NCI-H2196 treated with DMSO at 0.1 percent for 48 hours (cell line): ENCODE results near the gene CLSTN2.

Source experiments
- DNase-seq: peaks from one replicate; lab custom pipeline; 2025; ENCODE audit not compliant: unreplicated experiment; lab: John Stamatoyannopoulos, UW

CLSTN2 gene

DNA sequence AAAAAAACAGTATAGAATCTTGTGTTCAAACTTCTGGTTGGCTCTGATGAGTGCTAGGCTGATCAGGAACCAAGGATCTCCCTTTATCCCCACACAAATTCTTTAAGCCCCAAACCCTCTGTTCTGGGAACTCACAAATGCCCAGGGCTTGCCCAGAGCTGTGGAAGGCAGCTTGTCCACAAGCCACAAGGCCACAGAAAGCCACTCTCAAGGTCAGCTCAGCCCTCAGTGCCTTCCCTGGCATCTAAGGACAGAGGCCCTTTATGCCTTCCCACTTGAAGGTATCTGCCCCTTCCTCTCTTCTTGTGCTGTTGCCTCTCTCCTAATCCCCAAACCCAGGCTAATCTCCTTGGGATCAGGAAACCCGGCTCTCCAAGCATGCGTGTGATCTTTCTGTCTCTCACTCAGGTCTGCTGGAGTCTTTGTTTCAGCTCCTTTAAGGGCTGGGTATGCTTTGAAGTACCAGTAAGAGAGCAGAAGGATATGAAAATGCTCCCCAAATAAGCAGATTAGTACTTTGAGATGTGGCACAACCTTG, 597.9 kb downstream of the CLSTN2 start:
- DNase-seq: no peak

DNA sequence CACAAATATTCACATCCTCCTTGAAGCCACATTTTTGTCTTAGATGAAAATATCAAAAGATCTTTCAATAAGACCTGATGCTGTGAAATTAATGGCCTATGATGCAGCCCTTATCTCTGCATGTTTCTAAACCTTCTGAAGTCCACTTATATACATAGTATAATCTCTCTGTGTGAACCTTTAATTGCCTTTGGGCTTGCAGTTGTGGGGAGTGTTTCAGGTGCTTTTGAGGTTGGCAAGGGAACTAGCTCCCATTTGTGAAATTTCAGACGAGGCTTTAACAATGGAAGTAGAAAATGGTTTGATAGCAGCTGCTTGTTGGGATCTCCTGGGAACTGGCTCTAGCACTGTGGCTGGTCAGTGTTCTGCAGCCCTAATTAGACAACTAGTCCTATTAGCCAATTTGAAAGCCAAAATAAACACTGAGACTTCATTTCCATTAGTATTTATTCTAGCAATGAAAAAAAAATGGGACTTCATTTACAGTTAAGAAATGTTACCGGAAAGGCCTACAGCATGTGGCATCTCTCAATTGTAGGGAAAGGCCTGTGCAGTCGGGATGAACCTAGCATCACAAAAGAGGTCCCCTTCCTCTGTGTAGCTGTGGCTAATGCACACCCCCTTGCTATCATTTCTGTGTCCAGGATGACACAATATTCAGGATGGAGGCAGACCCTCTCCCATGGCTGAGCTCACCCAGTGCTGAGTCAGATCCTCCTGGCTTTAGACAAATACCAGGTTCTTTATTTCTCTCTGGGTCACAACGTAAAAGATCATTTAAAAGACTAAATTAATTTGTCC, 602.1 kb downstream of the CLSTN2 start:
- DNase-seq: no peak

DNA sequence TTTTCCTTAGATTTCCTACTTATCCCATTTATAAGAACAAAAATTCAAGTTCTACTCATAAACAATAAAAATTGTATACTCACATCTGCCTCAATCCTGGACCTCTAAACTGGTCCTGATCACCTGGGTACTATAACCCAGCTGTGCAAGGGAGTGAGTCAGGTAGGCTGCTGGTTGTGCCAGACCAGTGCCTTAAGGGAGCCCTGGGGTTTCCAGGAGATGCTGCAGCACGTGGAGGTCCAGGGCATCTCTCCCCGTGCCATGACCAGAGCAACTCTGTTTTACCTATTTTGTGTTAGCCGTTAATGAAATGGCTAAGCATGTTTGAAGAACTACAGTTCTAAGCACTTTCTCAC, 602.7 kb downstream of the CLSTN2 start:
- DNase-seq: no peak

DNA sequence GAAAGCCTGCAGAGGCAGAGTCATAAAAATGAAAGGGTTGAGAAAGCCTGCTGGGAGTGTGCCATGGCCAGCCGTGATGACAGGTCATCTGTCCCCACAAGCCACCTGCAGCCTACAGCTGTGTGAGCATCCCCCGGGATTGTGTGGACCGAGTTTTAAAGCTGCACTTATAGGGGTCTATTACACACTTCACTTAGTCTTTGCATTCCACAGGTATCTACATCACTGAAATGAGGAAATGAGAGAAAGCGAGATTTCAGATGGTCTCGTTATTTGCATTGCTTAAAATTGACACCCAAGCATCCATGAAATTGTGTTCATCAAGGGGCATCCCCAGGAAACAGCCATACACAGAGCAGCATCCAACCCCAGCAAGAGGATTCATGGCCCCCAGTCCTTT, 605.3 kb downstream of the CLSTN2 start:
- no peak for DNase-seq

DNA sequence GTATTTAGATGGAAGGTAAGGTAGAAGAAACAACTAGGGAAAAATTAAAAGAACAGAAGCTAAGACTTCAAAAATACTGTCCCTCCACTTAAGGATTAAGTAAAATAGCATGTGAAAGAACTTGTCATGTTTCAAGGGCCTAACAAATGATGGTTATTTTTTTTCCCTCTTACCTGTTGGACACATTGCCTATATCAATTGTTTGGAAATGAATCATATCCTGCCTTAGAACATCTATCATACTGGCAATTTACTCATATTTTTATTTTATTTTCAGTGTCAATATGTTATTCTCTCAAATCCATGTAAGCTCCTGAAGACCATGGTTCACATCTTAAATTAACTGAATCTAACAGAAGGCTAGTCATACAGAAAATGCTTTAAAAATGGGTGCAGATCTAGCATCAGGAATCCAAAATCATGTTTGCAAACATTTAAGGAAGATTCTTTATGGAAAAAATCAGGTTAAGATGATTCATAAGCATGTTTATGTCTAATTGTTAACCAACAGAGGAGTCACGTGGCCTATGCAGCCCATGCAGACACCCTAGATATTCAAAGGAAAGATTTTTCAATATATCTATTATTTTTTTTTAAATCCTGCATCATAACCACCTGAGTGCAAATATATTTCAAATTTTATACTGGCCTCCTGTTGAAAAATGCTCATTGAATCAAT, 607.1 kb downstream of the CLSTN2 start:
- DNase-seq: no peak

DNA sequence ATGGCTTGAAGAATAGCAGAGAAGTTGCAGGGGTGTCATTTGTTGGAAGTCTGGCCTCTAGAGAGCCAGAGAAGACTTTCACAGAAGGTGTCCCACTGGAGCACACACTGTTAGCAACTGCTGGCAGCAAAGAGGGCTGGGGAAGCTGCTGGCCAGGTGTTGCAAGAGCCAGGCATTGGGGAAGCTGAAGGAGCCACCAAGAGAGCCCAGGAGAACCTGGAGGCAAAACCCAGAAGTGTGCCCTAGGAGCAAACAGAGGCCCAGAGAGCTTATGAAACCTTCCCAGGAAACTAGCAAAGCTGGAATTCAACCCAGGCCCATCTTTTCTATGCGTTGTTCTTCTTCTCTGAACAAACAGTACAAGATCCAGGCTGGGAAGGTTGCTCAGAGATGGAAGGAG, 610.2 kb downstream of the CLSTN2 start:
- DNase-seq: no peak

DNA sequence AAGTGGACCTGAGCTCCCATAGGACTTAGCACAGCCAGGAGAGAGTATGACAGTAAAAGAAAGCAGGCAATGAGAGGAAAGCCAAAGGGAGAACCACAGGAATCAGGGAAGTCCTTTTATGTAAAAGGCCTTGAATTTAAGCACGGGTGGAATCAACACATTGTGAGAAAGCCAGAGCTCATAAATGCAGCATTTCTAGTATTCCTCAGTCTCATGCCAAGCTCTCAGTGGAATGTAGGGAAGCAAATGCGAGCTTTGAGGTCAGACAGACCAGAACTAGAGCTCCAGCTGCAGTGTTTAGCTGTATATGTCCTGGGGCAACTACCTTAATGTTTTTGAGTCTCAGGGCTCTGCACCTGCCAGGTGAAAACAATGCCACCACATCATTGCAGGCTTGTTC, 610.8 kb downstream of the CLSTN2 start:
- no peak for DNase-seq

DNA sequence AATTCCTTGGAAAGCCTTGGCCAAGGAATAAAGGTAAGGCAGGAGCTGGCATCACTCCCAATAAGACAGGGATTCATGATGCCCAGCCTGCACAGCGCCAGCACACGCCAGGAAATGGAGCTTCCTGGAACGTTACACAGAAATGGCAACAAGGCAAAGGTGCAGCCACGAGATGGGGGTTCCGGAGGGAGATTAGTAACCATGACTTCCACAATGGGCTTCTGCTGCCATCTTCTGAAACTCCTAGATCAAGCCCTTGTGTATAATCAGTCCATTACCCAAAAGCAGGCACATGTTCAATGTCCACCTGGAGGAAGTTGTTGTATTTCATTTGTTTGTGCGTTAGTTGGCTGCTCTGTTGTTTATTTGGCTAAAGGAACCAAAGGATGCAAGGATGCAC, 611.7 kb downstream of the CLSTN2 start:
- no peak for DNase-seq

DNA sequence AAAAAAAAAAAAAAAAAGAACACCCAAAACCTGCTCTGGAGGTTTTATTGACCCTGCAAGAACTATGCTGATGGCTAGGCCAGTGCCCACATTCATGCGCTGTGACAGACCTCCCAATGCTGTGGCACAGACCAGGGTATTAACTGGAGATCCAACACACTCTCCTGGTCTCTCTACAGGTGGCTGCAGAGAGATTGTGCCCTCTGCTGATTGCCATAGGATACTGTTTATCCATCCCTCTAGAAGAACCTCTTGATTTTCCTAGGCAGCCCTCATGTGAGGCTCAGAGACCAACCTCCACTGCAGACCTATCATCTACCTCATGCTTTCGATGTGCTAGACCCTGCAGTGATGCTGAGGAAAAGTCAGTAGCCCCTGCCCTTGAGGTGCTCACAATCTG, 617.4 kb downstream of the CLSTN2 start:
- DNase-seq: no peak

DNA sequence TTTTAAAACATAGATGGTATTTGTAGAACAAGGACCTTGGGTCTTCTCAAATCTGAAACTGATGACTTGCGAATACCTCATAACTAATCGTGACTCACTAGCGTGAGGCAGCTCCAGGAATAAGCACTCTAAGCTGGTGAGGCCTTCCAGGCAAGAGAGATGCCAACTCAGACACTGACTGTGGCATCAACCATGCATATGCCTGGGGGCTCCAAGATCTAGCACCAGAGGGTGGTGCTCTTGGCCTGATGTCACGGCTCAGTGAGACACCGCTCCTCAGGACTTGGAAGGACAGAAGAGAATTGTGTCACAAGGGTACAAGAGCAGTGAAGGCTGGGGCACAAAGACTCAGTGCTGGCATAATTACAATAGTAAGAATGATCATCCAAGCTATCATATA, 617.9 kb downstream of the CLSTN2 start:
- no peak for DNase-seq

DNA sequence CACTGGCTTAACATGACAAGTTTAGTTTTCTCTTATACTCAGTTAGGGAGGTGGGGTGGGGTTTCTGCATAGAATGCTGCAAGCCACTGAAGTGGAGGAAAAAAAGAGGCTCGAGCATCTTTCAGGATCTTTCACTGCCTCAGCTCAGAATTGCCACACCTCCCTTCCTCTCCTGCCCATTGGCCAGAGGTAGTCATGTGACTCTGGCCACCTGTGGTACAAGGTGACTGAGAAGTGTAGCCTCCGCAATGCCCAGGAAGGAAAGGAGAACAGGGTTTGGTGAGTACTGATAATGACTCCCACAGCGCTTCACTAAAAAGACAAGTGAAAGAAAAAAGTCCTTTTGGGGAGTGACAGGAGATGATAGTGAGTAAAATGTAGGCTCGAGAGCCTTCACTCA, 618.6 kb downstream of the CLSTN2 start:
- DNase-seq: no peak

DNA sequence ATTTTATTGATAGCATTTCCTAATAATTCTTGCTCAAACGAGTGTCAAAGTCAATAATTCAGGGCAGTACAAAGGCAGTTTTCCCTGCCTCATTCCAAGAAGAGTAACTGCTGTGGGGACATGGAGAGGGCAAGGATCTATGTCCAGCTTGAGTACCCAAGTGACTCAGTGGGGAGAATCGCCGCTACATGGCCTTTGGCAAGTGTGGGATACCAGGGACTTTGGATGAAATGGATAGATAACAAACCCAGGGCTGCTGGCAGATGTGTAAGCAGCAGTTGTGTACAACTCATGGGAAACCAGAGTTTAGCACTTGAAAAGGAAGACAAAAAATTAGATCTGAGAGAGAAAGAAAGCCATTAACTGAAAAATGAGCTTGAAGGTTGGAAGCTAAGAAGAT, 620.7 kb downstream of the CLSTN2 start:
- no peak for DNase-seq

DNA sequence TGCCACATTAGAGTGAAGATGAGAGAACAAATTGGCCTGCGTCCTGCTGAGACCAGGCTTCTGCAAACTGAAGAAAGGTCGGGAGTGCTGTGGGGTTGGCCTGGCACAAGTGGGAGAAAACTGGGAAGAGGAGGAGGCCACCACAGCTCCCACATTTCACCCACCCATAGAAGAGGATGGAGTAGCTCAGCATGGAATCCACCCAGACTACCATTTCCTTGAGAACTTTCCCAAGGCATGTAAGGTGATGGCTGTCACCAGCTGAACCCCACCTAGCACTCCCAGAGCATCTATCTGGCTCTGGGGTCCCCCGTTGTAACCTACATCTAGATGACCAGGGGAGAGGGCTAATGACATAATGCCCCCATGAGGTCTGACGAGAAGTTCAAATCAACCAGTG, 622.5 kb downstream of the CLSTN2 start:
- no peak for DNase-seq

DNA sequence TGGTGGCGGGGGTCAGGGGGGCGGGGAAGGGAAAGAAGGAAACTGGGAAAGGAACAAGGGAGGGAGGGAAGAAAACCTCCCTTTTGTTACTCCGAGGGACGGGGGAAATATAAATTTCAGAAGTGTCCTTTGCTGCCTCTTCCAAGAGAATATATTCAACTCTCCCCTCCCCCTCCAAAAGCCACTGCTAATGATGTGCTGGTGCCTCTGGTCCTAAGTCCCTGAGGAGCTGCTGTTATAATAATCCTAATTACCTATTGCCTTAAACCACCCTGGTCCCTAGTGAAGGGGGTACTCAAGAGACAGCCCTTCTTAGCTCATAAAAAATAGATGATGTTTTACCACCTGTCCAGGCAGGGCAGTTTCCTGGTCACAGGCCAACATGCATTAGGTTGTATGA, 624.6 kb downstream of the CLSTN2 start:
- DNase-seq: no peak

DNA sequence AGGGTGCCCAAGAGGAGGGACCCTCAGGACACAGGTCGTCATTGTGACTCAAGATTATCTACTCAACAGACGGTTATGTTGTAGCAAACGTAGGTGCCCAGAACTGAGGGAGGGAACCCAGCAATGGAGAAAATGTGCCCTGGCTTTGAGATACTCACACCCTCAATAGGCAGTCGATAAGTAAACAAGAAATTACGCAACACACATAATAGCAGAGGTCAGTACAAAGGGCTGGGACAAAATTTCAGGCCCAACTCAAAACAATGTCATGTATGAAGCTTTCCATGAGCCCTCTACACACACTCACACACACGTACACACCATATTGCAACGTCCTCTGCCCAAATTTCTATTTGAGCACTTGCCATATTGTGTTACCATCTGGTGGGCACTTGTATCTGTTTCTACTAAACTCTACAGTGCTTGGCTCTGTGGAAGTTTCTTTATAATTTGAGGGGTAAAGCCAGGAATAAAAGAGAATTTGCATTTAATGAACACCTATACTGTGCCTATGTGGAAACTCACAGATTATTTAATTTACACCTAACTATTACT, 628.3 kb downstream of the CLSTN2 start:
- DNase-seq: no peak

DNA sequence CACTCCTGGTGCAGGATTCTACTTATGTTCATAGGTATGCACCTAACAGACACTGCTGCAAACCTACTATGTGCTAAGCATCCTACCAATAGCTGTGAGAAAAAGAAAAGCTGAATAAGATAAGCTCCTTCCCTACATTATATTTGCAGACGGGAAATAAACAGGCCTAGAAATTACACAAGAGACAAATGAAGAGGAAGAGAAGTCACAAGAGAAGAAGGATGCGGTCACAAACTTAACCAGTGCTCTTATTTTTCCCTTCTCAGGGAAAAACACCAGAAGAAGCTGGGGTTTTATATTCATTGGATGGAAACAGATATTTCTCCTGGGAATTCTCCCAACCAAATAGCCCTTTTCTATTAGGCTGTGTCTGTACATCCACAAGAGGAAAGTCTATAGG, 633.1 kb downstream of the CLSTN2 start:
- no peak for DNase-seq

DNA sequence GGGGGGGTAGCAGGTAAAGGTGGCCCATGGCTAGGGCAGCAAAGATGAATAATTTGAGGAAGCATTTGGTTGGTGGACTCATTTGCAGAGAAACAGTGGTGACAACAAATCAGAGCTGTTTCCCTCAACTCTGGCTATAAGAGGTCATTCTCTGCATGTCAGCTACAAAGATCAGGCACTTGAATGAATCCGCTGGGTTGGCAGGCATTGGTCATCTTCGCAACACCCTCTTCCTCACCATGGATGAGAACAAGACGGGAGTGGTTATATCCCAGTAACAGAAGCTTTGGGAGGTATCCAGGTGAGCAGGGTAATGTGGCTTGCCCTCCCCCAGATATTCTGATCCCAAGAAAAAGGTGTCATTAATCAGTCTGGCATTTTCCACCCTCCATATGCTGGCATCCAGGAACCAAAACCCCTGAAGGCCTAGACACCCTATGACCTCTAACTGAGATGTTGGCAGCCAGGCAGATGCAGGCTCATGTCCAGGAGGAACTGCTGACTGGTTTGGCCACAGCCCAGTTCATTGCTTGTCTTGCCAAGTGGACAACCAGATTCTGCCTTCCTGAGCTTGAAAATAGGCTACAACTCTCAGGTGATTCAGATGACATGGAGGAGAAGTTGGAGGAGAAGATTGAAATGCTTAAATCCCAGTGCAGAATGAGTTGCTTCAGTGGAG, 634.0 kb downstream of the CLSTN2 start:
- no peak for DNase-seq

DNA sequence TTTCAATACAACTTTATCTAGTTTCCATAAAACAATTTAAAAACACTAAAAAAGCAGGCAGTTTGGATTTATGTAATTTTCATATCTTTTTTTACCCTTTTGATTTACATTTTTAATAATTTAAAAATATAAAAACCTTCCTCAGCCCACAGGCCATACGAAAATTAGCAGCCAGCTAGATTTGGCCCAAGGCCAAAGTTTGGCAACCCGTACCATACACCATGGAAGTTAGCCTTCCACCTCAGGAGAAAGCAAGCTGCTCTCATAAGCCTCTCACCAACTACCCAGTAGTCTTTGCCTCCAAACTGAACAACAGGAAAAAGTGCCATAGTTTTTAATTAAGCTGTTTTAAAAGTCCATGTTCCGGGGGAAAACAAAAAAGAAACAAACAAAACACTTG, 635.6 kb downstream of the CLSTN2 start:
- DNase-seq: no peak

DNA sequence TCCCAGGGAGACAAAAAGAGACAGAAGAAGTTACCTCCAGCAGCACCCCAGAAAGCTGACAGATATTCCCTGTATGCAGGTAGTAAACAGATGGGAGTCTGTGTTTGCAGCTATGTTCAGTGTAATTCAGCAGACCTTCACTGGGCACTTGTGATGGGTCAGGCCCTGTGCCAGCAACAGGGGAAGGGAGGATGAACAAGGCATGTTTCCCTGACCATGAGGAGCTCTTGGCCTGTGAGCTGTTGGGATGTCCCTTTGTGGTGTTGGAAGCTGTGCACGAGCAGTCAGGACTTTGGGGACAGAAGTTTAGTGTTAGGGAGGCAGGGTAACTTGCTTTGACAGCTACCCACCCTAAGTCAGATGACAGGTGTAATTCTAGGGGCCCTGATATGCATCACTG, 636.9 kb downstream of the CLSTN2 start:
- no peak for DNase-seq

DNA sequence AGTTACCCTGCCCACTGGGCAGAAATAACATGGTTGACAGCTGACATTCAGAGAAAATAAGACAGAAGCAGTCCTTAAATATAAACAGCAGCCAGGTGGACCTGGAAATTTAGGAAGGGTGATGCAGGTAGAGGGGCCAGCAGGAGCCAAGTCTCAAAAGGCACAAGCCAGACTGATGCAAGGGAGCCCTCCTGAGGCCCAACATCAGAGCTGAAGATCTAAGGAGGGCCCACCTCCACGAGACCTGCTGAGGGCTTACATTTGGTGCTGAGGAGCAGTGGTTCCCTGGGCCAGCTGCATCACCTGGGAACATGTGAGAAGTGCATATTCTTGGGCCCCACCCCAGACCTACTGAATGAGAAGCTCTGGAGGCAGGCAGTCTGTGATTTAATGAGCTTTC, 637.3 kb downstream of the CLSTN2 start:
- DNase-seq: no peak

DNA sequence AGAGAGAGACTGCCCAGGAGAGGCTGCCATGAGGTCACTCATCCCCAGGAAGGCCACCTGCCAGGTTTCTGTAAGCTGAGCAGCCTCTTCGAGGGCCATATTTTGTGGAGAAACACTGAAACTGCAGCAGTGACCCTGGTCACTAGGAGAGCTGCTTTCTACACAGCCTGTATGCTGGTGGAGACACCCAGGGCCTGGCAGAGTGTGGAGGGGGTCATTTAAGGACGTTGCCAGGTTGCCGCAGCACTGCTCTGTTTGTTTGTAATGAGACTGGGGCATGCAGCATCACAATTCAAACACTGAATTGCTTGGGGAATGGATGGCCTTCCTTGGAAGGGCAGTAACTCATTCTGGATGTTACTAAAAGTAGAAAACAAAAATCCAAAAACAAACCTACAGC, 638.0 kb downstream of the CLSTN2 start:
- no peak for DNase-seq

DNA sequence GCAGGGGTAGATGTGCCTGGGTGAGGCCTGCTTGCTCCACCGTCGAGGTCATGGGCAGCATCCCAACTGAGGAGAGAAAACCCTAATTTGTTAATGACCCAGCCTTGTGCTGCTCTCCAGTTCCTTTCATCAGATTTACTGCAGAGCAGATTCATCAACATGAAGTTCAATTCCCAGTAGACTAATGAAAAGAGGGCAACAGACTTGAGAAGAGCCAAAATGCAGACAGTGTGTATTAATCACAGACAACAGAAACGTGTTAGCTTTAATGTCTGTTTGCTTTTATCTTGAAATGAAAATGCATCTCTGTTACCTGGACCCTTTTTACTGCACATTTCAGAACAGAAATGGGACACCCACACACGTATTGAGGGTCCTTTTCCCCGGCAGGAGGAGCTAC, 639.4 kb downstream of the CLSTN2 start:
- no peak for DNase-seq
